H4 (cell line): ENCODE data around the gene CASS4. TPM values are rescaled to one million over a fixed set of nuclear protein-coding genes. Genes with fewer than 3 reads are reported as not detected.

Source experiments
- total RNA-seq: library from RNA; depleted of rRNA; stranded (reverse); fragments of >200 nt; shearing (Covaris generic); gene quantifications from 2 replicates; pipeline ENCODE4 v1.2.3, GENCODE V29; 2014; rRNA removed

Gene CASS4
- total RNA-seq, 1 experiment from 2014 or later, result 0.10 TPM

Other genes starting within 250 kb of the CASS4 start
- not detected in 2 replicates for gene MC3R, start 163.5 kb upstream of the CASS4 start, total RNA-seq
- 13.0 and 14.4 TPM in 2 replicates for gene FAM210B, start 53.3 kb upstream of the CASS4 start, total RNA-seq
- 97.8 and 119 TPM in 2 replicates for gene AURKA, start 20.0 kb upstream of the CASS4 start, total RNA-seq
- 60.8 and 69.9 TPM in 2 replicates for gene CSTF1, start 19.6 kb upstream of the CASS4 start, total RNA-seq
- 70.0 and 71.4 TPM in 2 replicates for gene RTF2, start 56.4 kb downstream of the CASS4 start, total RNA-seq
- not detected in 2 replicates for gene FAM209A, start 112.5 kb downstream of the CASS4 start, total RNA-seq
- gene FAM209B, start 121.0 kb downstream of the CASS4 start, total RNA-seq, result not detected in 2 replicates
- gene TFAP2C, start 217.0 kb downstream of the CASS4 start, total RNA-seq, result 6.2 and 7.2 TPM in 2 replicates